NCI-H2196 treated with DMSO at 0.1 percent for 48 hours (cell line): ENCODE data around the gene FOSL2.

Source experiments
- DNase-seq: peaks from one replicate; lab custom pipeline; 2025; ENCODE audit not compliant: unreplicated experiment; lab: John Stamatoyannopoulos, UW

Gene FOSL2

GRCh38 chr2:28374331-28374730, 18.3 kb upstream of the FOSL2 start:
- no peak for DNase-seq

GRCh38 chr2:28375236-28375635, 17.4 kb upstream of the FOSL2 start:
- DNase-seq, result no peak

- no peak for DNase-seq
Measured at GRCh38 chr2:28375742-28376631, 16.7 kb upstream of the FOSL2 start.

- DNase-seq, result no peak
Measured at GRCh38 chr2:28377195-28377816, 15.4 kb upstream of the FOSL2 start.

- DNase-seq, result no peak
Measured at GRCh38 chr2:28377984-28378678, 14.5 kb upstream of the FOSL2 start.

- DNase-seq, result no peak
Measured at GRCh38 chr2:28378679-28379584, 13.7 kb upstream of the FOSL2 start.

- DNase-seq, result no peak
Measured at GRCh38 chr2:28380219-28380618, 12.4 kb upstream of the FOSL2 start.

GRCh38 chr2:28381225-28382180, 11.2 kb upstream of the FOSL2 start:
- no peak for DNase-seq

GRCh38 chr2:28382755-28383154, 9.9 kb upstream of the FOSL2 start:
- DNase-seq, result no peak

- DNase-seq, result no peak
Measured at GRCh38 chr2:28387082-28387960, 5.3 kb upstream of the FOSL2 start.

GRCh38 chr2:28389399-28390240, 3.0 kb upstream of the FOSL2 start:
- no peak for DNase-seq

GRCh38 chr2:28390241-28390745, 2.4 kb upstream of the FOSL2 start:
- peak; percentile 64 for DNase-seq

GRCh38 chr2:28390746-28391563, 1.7 kb upstream of the FOSL2 start:
- DNase-seq, result peak; percentile 61

- DNase-seq, result peak; percentile 46
Measured at GRCh38 chr2:28391564-28392296, 928 bp upstream of the FOSL2 start.

- DNase-seq, result no peak
Measured at GRCh38 chr2:28393114-28393836, 617 bp downstream of the FOSL2 start.
